Astrocyte (in vitro differentiated cells and primary cell): ENCODE results near the gene SH3BP4. TPM values are rescaled to one million over a fixed set of nuclear protein-coding genes. Genes with fewer than 3 reads are reported as not detected.

Experiments
- DNase-seq: peaks from one replicate; pipeline ENCODE4 v3.0.0-alpha.2; 2010; ENCODE audit warnings: low read depth
- FAIRE-seq: peaks from 2 replicates; lab custom pipeline; 2011; peaks lifted over from hg19 to GRCh38; lab: Jason Lieb, UNC
- H2AFZ ChIP-seq: 2 replicates; pipeline ENCODE4 v1.6.0; 2012; ENCODE audit warnings: low read depth, low read length, inconsistent platforms
- H3K27ac ChIP-seq: 2 replicates; pipeline ENCODE4 v1.5.1; 2011; ENCODE audit warnings: low read depth, low read length, inconsistent platforms
- H3K27me3 ChIP-seq: 2 replicates; pipeline ENCODE4 v1.6.0; 2011; ENCODE audit warnings: low read length, inconsistent platforms; ENCODE audit not compliant: insufficient read depth
- H3K36me3 ChIP-seq: 2 replicates; pipeline ENCODE4 v1.5.1; 2011; ENCODE audit warnings: low read length, inconsistent platforms; ENCODE audit not compliant: insufficient read depth
- H3K4me1 ChIP-seq: 2 replicates; pipeline ENCODE4 v1.5.1; 2011; ENCODE audit warnings: low read length, inconsistent platforms; ENCODE audit not compliant: insufficient read depth
- H3K4me2 ChIP-seq: 2 replicates; pipeline ENCODE4 v1.6.0; 2012; ENCODE audit warnings: low read length, inconsistent platforms
- H3K4me3 ChIP-seq: 2 replicates; pipeline ENCODE4 v1.5.1; 2011; ENCODE audit warnings: low read depth, mild to moderate bottlenecking, low read length, inconsistent platforms; ENCODE audit not compliant: insufficient read depth
- H3K79me2 ChIP-seq: 2 replicates; pipeline ENCODE4 v1.6.0; 2012; ENCODE audit warnings: mild to moderate bottlenecking, low read length, inconsistent platforms; ENCODE audit not compliant: insufficient read depth
- H3K9ac ChIP-seq: 2 replicates; pipeline ENCODE4 v1.6.0; 2012; ENCODE audit warnings: mild to moderate bottlenecking, low read length, inconsistent platforms
- H3K9me3 ChIP-seq: 2 replicates; pipeline ENCODE4 v1.5.1; 2012; ENCODE audit warnings: low read depth, mild to moderate bottlenecking, low read length, inconsistent platforms; ENCODE audit not compliant: insufficient read depth
- H4K20me1 ChIP-seq: 2 replicates; pipeline ENCODE4 v1.6.0; 2012; ENCODE audit warnings: low read length, inconsistent platforms; ENCODE audit not compliant: insufficient read depth
- H3K27ac Mint-ChIP-seq: one replicate; pipeline ENCODE4 v1.8.0; 2021; ENCODE audit warnings: mild to moderate bottlenecking, mixed read lengths; ENCODE audit not compliant: unreplicated experiment
- H3K27me3 Mint-ChIP-seq: one replicate; pipeline ENCODE4 v1.8.0; 2021; ENCODE audit warnings: low read depth, mixed read lengths; ENCODE audit not compliant: unreplicated experiment
- H3K36me3 Mint-ChIP-seq: one replicate; pipeline ENCODE4 v1.8.0; 2021; ENCODE audit warnings: low read depth, mixed read lengths; ENCODE audit not compliant: unreplicated experiment
- H3K4me1 Mint-ChIP-seq: one replicate; pipeline ENCODE4 v1.8.0; 2021; ENCODE audit warnings: low read depth, mixed read lengths; ENCODE audit not compliant: unreplicated experiment
- H3K4me3 Mint-ChIP-seq: one replicate; pipeline ENCODE4 v1.8.0; 2021; ENCODE audit warnings: mild to moderate bottlenecking, moderate library complexity, mixed read lengths; ENCODE audit not compliant: unreplicated experiment
- H3K9me3 Mint-ChIP-seq: one replicate; pipeline ENCODE4 v1.8.0; 2021; ENCODE audit warnings: mild to moderate bottlenecking, mixed read lengths; ENCODE audit not compliant: unreplicated experiment
- EZH2 ChIP-seq: IDR thresholded peaks from 2 replicates; pipeline ENCODE4 v1.6.1; 2012; ENCODE audit warnings: mild to moderate bottlenecking, low read length, inconsistent platforms; ENCODE audit not compliant: insufficient read depth
- total RNA-seq: library from RNA; stranded (reverse); gene quantifications from 2 replicates; pipeline ENCODE4 v1.2.1, GENCODE V29; 2021
- TF ChIP-seq, protein P1 (sequence below): IDR thresholded peaks from 2 replicates; pipeline ENCODE4 v1.5.1; 2011; ENCODE audit warnings: low read depth, mild to moderate bottlenecking, inconsistent platforms, low read length, moderate library complexity; ENCODE audit not compliant: insufficient read depth

SH3BP4 gene
- total RNA-seq, 1 donor from 2014 or later: 127 TPM

DNA sequence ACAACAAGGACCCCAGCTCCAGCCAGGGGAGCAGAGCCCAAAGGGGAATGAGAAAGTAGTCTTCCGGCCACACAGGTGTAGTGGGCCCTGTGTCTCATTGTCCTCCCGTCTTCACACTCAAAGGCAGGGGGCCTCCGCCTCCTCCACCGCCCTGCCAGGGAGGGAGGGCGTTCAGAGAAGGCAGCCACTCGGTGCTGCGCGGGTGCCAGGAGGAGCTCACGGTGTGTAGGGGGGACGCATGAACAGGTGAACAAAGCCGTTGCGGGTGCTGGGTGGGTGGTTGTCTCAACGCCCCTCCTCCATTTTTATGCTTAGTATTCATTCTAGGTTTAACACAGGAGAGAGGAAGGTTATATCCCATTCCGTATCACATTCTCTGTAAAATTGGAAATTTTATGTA lies 36.7 kb downstream of the SH3BP4 start:
- no peak for DNase-seq
- Mint-ChIP-seq H3K27me3 (no peaks in the 10 kb centered on the region), H3K27ac (no peak overlapping the region), H3K4me1 (peaks cover 83% of the 10 kb centered on the region), H3K36me3 (peaks cover 24% of the 10 kb centered on the region), H3K9me3 (no peaks in the 10 kb centered on the region), H3K4me3 (no peak overlapping the region)
- Histone ChIP-seq H3K9me3 (no peaks in the 10 kb centered on the region), H2AFZ (no peak overlapping the region), H3K4me1 (peaks cover 38% of the 10 kb centered on the region), H3K4me3 (no peak overlapping the region), H3K4me2 (no peak overlapping the region), H4K20me1 (peaks cover 94% of the 10 kb centered on the region), H3K27me3 (no peaks in the 10 kb centered on the region), H3K79me2 (peaks cover 100% of the 10 kb centered on the region), H3K36me3 (peaks cover 12% of the 10 kb centered on the region), H3K9ac (no peak overlapping the region), H3K27ac (no peak overlapping the region)
- FAIRE-seq: no peak
- TF ChIP-seq EZH2: no peak
- TF ChIP-seq, protein P1, sequence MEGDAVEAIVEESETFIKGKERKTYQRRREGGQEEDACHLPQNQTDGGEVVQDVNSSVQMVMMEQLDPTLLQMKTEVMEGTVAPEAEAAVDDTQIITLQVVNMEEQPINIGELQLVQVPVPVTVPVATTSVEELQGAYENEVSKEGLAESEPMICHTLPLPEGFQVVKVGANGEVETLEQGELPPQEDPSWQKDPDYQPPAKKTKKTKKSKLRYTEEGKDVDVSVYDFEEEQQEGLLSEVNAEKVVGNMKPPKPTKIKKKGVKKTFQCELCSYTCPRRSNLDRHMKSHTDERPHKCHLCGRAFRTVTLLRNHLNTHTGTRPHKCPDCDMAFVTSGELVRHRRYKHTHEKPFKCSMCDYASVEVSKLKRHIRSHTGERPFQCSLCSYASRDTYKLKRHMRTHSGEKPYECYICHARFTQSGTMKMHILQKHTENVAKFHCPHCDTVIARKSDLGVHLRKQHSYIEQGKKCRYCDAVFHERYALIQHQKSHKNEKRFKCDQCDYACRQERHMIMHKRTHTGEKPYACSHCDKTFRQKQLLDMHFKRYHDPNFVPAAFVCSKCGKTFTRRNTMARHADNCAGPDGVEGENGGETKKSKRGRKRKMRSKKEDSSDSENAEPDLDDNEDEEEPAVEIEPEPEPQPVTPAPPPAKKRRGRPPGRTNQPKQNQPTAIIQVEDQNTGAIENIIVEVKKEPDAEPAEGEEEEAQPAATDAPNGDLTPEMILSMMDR: no peak

DNA sequence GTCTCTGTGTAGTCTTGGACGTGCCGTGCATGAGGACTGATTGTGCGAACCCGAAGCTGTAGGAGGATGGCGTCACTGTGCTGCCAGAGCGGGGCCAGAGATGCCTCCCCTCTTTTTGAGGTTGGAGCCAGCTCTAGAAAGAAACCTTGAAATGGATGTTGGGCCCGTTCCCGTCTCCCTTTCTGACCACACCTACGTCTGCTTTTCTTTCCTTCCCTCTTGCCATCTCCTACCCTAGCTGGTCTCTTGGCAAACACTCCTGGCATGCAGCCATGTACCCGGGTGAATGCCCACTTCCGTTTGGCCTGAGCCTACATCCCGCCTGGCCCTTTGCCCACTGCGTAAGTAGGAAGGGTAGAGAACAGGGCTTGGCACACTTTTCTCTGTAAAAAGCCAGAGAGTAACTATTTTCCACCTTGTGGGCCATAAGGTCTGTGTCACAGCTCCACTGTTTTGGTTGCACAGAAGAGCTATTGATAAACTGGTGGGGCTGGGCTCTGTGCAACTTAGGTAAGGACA lies 37.4 kb downstream of the SH3BP4 start:
- FAIRE-seq: no peak
- peaks cover 83% of the 10 kb centered on the region for H3K4me1 Mint-ChIP-seq
- no peaks in the 10 kb centered on the region for H3K9me3 Mint-ChIP-seq
- no peak overlapping the region for H2AFZ ChIP-seq
- H3K27ac Mint-ChIP-seq: no peak overlapping the region
- H3K9ac ChIP-seq: no peak overlapping the region
- DNase-seq: peak; percentile 70
- H3K4me1 ChIP-seq: peaks cover 36% of the 10 kb centered on the region
- H4K20me1 ChIP-seq: peaks cover 94% of the 10 kb centered on the region
- no peaks in the 10 kb centered on the region for H3K27me3 ChIP-seq
- peaks cover 100% of the 10 kb centered on the region for H3K79me2 ChIP-seq
- H3K27me3 Mint-ChIP-seq: no peaks in the 10 kb centered on the region
- no peak overlapping the region for H3K4me3 Mint-ChIP-seq
- H3K36me3 Mint-ChIP-seq: peaks cover 29% of the 10 kb centered on the region
- peak overlapping the region; percentile 41 for H3K4me2 ChIP-seq
- no peak overlapping the region for H3K4me3 ChIP-seq
- TF ChIP-seq EZH2: no peak
- peaks cover 12% of the 10 kb centered on the region for H3K36me3 ChIP-seq
- H3K9me3 ChIP-seq: no peaks in the 10 kb centered on the region
- peak overlapping the region; percentile 16 for H3K27ac ChIP-seq

DNA sequence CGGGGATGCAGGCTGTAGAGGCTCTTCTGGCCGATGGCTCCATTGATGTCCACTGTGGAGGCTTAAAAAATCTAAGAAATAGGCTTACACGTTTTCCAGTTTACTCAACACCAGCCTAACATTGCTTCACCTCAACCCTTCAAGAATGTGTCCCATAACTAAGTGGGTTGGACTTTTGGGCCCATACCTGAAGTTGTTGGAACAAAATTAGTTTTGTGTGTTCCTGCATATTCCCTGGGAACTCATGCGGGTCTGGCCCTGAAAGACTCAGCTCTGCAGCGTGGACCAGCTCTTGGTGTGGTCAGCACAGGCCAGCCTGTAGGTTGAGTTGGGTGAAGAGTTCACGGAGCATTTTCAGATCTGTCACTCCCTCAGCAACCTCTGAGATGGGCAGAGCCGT lies 38.5 kb downstream of the SH3BP4 start:
- no peak for FAIRE-seq
- H3K9me3 ChIP-seq: no peaks in the 10 kb centered on the region

More for the DNA sequence above, 38.5 kb downstream of the SH3BP4 start:
- H3K27me3 Mint-ChIP-seq: no peaks in the 10 kb centered on the region
- H3K4me1 Mint-ChIP-seq: peaks cover 80% of the 10 kb centered on the region
- no peak for TF ChIP-seq EZH2
- TF ChIP-seq, protein P1: no peak
- no peak for DNase-seq
- Histone ChIP-seq H4K20me1 (peaks cover 94% of the 10 kb centered on the region), H3K9ac (no peak overlapping the region), H3K27me3 (no peaks in the 10 kb centered on the region), H3K79me2 (peaks cover 100% of the 10 kb centered on the region), H3K4me1 (peaks cover 41% of the 10 kb centered on the region), H3K4me3 (no peak overlapping the region), H2AFZ (no peak overlapping the region), H3K4me2 (no peak overlapping the region), H3K27ac (no peak overlapping the region), H3K36me3 (peaks cover 8% of the 10 kb centered on the region)
- H3K36me3 Mint-ChIP-seq: peaks cover 32% of the 10 kb centered on the region
- H3K9me3 Mint-ChIP-seq: no peaks in the 10 kb centered on the region
- no peak overlapping the region for H3K4me3 Mint-ChIP-seq
- no peak overlapping the region for H3K27ac Mint-ChIP-seq
